HepG2 (cell line): Measurements from ENCODE around the gene BTBD1.

ENCODE experiments used
- CBX2 ChIP-seq, 2 experiments: fragments of 200-600 bp in 1 of 2; sonication (generic); formaldehyde crosslinking in 1 of 2; IDR thresholded peaks; 2 replicates each; pipeline versions ENCODE4 v1.7.0 to v1.8.1; 2018 to 2022; ENCODE audit warnings: low read depth in 2 of 2, low read length in 1 of 2, mild to moderate bottlenecking in 1 of 2, missing genetic modification reagents in 1 of 2
- CTCF ChIP-seq: sonication (generic); formaldehyde crosslinking; IDR thresholded peaks from 2 replicates; pipeline ENCODE4 v1.5.0; 2020; ENCODE audit warnings: mild to moderate bottlenecking, missing genetic modification reagents, moderate library complexity
- EZH2 ChIP-seq: conservative IDR thresholded peaks from 2 replicates; pipeline ENCODE4 v1.6.1; 2012; ENCODE audit warnings: mild to moderate bottlenecking, low read depth, low read length, moderate library complexity
- JUND ChIP-seq: sonication (generic); formaldehyde crosslinking; IDR thresholded peaks from 2 replicates; pipeline ENCODE4 v1.8.0; 2022; ENCODE audit warnings: mild to moderate bottlenecking, missing genetic modification reagents
- KMT2B ChIP-seq: IDR thresholded peaks from 2 replicates; pipeline ENCODE4 v1.6.1; 2016; ENCODE audit warnings: missing genetic modification reagents, missing compliant biosample characterization
- MTA1 ChIP-seq: sonication (generic); formaldehyde crosslinking; IDR thresholded peaks from 2 replicates; pipeline ENCODE4 v1.4.0; 2020; ENCODE audit warnings: missing genetic modification reagents, mild to moderate bottlenecking, borderline replicate concordance
- MXI1 ChIP-seq: IDR thresholded peaks from 3 replicates; pipeline ENCODE4 v1.6.1; 2012; ENCODE audit warnings: low read depth, low read length, inconsistent platforms, borderline replicate concordance
- TAF15 ChIP-seq: fragments of 200-400 bp; formaldehyde crosslinking; IDR thresholded peaks from one replicate; pipeline ENCODE4 v1.6.1; 2018; ENCODE audit warnings: mild to moderate bottlenecking, low read depth, low read length; ENCODE audit not compliant: poor library complexity, severe bottlenecking
- ZBTB7A ChIP-seq: sonication (generic); formaldehyde crosslinking; IDR thresholded peaks from 2 replicates; pipeline ENCODE4 v1.8.0; 2022; ENCODE audit warnings: mild to moderate bottlenecking, missing genetic modification reagents
- ZIK1 ChIP-seq: sonication (generic); formaldehyde crosslinking; IDR thresholded peaks from 2 replicates; pipeline ENCODE4 v1.5.0; 2020; ENCODE audit warnings: mild to moderate bottlenecking, low read depth, missing genetic modification reagents, borderline replicate concordance
- ZNF572 ChIP-seq: sonication (generic); formaldehyde crosslinking; IDR thresholded peaks from 2 replicates; pipeline ENCODE4 v1.5.1; 2020; ENCODE audit warnings: mild to moderate bottlenecking, missing genetic modification reagents
- ZNF878 ChIP-seq: sonication (generic); formaldehyde crosslinking; IDR thresholded peaks from 2 replicates; pipeline ENCODE4 v1.8.1; 2023; ENCODE audit warnings: mild to moderate bottlenecking, missing genetic modification reagents, moderate library complexity
- TF ChIP-seq, protein P1 (sequence below), 2 experiments: fragments of 450-650 bp in 1 of 2; sonication (generic) in 1 of 2; formaldehyde crosslinking; IDR thresholded peaks; 2 replicates each; pipeline versions ENCODE4 v1.5.0 to v1.8.0; 2020 to 2022; ENCODE audit warnings: mild to moderate bottlenecking in 1 of 2, missing genetic modification reagents in 1 of 2

- TF ChIP-seq ZBTB7A (CRISPR knock-in tag) (no peak), KMT2B (CRISPR knock-in tag) (no peak), JUND (CRISPR knock-in tag) (no peak), TAF15 (no peak), CBX2 (IDR thresholded peaks at IDR 0.05; ENCODE audit: low read depth, low read length) (no peak), CBX2 (CRISPR knock-in tag; IDR thresholded peaks at IDR 0.05; ENCODE audit: low read depth) (no peak), MXI1 (no peak), ZNF572 (CRISPR knock-in tag) (no peak), CTCF (no peak), ZNF878 (CRISPR knock-in tag) (no peak), ZIK1 (CRISPR knock-in tag) (no peak), MTA1 (CRISPR knock-in tag) (no peak), EZH2 (no peak)
- TF ChIP-seq, protein P1, sequence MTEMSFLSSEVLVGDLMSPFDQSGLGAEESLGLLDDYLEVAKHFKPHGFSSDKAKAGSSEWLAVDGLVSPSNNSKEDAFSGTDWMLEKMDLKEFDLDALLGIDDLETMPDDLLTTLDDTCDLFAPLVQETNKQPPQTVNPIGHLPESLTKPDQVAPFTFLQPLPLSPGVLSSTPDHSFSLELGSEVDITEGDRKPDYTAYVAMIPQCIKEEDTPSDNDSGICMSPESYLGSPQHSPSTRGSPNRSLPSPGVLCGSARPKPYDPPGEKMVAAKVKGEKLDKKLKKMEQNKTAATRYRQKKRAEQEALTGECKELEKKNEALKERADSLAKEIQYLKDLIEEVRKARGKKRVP (CRISPR knock-in tag; IDR thresholded peaks at IDR 0.05) = no peak
Measured at GRCh38 chr15:83081256-83082014, 14.4 kb upstream of the BTBD1 start.
